Stimulated activated CD8-positive, alpha-beta memory T cell treated with anti-CD3 and anti-CD28 coated beads, Interleukin-4, amount 100 ng/mL, for 48 hours (primary cell): ENCODE results near the gene MSANTD1.

ENCODE experiments used
- DNase-seq: peaks from one replicate; pipeline ENCODE4 v3.0.0-alpha.2; 2020

The MSANTD1 gene

GRCh38 chr4:3234171-3235029 is 14.6 kb upstream of the MSANTD1 start:
- DNase-seq = no peak

- DNase-seq = no peak
These were observed 14.0 kb upstream of the MSANTD1 start for GRCh38 chr4:3235030-3235345.

- no peak for DNase-seq
These were observed 13.4 kb upstream of the MSANTD1 start for GRCh38 chr4:3235581-3235980.

GRCh38 chr4:3236326-3236878 is 12.6 kb upstream of the MSANTD1 start:
- no peak for DNase-seq

- DNase-seq = no peak
These were observed 11.7 kb upstream of the MSANTD1 start for GRCh38 chr4:3237266-3237665.

- no peak for DNase-seq
These were observed 11.0 kb upstream of the MSANTD1 start for GRCh38 chr4:3237712-3238560.

GRCh38 chr4:3238721-3239120 is 10.2 kb upstream of the MSANTD1 start:
- no peak for DNase-seq

- DNase-seq = no peak
These were observed 9.7 kb upstream of the MSANTD1 start for GRCh38 chr4:3239303-3239702.

- no peak for DNase-seq
These were observed 8.7 kb upstream of the MSANTD1 start for GRCh38 chr4:3239998-3240920.

GRCh38 chr4:3240936-3241522 is 7.9 kb upstream of the MSANTD1 start:
- DNase-seq = no peak

- no peak for DNase-seq
These were observed 6.9 kb upstream of the MSANTD1 start for GRCh38 chr4:3241898-3242524.

- DNase-seq = no peak
These were observed 5.7 kb upstream of the MSANTD1 start for GRCh38 chr4:3243136-3243780.

GRCh38 chr4:3244002-3244401 is 5.0 kb upstream of the MSANTD1 start:
- DNase-seq = no peak

GRCh38 chr4:3244747-3245146 is 4.2 kb upstream of the MSANTD1 start:
- DNase-seq = no peak

- DNase-seq = no peak
These were observed 3.3 kb upstream of the MSANTD1 start for GRCh38 chr4:3245676-3246075.

- DNase-seq = no peak
These were observed 2.2 kb upstream of the MSANTD1 start for GRCh38 chr4:3246458-3247398.

GRCh38 chr4:3247399-3248177 is 1.4 kb upstream of the MSANTD1 start:
- DNase-seq = no peak

- DNase-seq = no peak
These were observed 830 bp upstream of the MSANTD1 start for GRCh38 chr4:3248178-3248480.

- DNase-seq = no peak
These were observed 915 bp downstream of the MSANTD1 start for GRCh38 chr4:3249711-3250437.
